LNCAP (cell line): ENCODE results near the gene HEG1.

Experiments used
- TF ChIP-seq, protein P1 (sequence below): fragments of 450-650 bp; IDR thresholded peaks from 2 replicates; pipeline ENCODE4 v1.5.1; 2017; ENCODE audit warnings: mild to moderate bottlenecking

Gene HEG1

GRCh38 chr3:125057186-125057850 lies 1.5 kb upstream of the HEG1 start:
- TF ChIP-seq, protein P1, sequence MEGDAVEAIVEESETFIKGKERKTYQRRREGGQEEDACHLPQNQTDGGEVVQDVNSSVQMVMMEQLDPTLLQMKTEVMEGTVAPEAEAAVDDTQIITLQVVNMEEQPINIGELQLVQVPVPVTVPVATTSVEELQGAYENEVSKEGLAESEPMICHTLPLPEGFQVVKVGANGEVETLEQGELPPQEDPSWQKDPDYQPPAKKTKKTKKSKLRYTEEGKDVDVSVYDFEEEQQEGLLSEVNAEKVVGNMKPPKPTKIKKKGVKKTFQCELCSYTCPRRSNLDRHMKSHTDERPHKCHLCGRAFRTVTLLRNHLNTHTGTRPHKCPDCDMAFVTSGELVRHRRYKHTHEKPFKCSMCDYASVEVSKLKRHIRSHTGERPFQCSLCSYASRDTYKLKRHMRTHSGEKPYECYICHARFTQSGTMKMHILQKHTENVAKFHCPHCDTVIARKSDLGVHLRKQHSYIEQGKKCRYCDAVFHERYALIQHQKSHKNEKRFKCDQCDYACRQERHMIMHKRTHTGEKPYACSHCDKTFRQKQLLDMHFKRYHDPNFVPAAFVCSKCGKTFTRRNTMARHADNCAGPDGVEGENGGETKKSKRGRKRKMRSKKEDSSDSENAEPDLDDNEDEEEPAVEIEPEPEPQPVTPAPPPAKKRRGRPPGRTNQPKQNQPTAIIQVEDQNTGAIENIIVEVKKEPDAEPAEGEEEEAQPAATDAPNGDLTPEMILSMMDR, result no peak

- TF ChIP-seq, protein P1, result 0 out of 2 replicates have a peak, but pooled peaks have one; percentile 23
Measured at GRCh38 chr3:125055331-125055912, 375 bp downstream of the HEG1 start.

- TF ChIP-seq, protein P1, result no peak
Measured at GRCh38 chr3:125054449-125055329, 1.1 kb downstream of the HEG1 start.

DNA sequence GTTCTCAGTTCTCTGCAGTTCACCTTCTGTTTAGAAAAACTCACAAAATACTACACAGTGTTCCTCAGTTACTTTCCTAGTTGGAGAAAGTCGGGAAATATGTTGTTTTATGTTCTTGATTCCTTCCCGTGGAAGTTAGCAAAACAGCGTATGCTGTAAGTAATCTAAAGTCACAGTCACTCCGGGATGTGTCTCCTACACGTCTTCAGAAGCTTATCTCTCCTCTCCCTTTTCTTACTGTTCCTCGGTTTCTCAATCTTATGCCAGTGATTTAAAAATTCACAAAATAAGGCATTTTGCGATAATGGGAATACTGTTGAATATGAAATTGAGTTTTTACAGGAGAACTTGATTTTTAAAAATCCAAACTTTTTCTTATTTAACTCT lies 1.7 kb downstream of the HEG1 start:
- TF ChIP-seq, protein P1, result no peak

- TF ChIP-seq, protein P1, result no peak
Measured at GRCh38 chr3:125053304-125053699, 2.5 kb downstream of the HEG1 start.

DNA sequence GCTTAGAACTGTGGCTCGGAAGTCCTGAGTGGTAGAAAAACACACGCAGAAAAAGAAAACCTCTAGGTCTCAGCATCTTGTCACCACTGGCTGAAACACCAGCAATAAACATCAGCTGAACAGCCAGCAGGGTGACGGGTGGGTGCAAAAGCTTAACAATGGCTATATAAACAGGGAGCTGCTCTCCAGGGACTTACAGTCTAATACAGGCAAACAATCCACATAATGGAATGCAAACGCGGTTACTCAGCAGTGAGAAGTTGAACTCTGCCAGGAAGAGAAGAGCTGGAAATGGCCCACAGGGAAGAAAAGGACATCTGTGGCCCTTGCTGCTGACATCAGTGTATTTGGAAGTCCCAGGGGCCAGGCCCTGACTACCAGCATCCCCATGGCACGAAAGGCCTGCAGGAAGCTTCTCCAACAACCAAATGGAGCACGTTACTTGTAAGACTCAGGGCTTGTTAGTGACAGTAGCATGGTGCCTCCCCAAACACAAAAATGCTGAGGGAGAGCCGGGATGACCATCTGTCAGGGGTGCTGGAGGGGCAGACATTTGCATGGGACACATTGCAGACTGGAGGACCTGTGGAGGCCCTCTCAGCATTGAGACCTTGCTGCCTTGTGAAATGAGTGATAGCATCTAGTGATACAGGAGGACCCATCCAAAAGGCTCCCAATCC lies 3.0 kb downstream of the HEG1 start:
- TF ChIP-seq, protein P1, result no peak
